Prostate gland (tissue), 2 donors: ENCODE measurements around the gene PPP2R5C. TPM values are rescaled to one million over a fixed set of nuclear protein-coding genes. Genes with fewer than 3 reads are reported as not detected.

Experiments
- DNase-seq: peaks from one replicate; pipeline ENCODE4 v3.0.0-alpha.2; 2019; ENCODE audit warnings: low spot score
- H3K27ac ChIP-seq, 2 donors: fragments of 200-600 bp; sonication (generic); 2 replicates each; pipeline ENCODE4 v1.5.1; 2017 to 2019
- H3K27me3 ChIP-seq: fragments of 200-600 bp; sonication (generic); replicated peaks from 2 replicates; pipeline ENCODE4 v1.5.1; 2019; ENCODE audit not compliant: insufficient read depth
- H3K36me3 ChIP-seq, 2 donors: fragments of 200-600 bp; sonication (generic); 1 replicate in 1 of 2; 2 replicates in 1 of 2; pipeline versions ENCODE4 v1.5.1 to v1.8.1; 2017 to 2019
- H3K4me1 ChIP-seq: fragments of 200-600 bp; sonication (generic); replicated peaks from 2 replicates; pipeline ENCODE4 v1.5.1; 2019
- H3K4me3 ChIP-seq, 2 donors: fragments of 200-600 bp; sonication (generic); 2 replicates each; pipeline ENCODE4 v1.5.1; 2017 to 2019
- H3K9me3 ChIP-seq: fragments of 200-600 bp; sonication (generic); 2 replicates; pipeline ENCODE4 v1.5.1; 2017
- CTCF ChIP-seq, 4 experiments: fragments of 200-600 bp in 2 of 4; fragments of 450-650 bp in 2 of 4; sonication (generic) in 2 of 4; IDR thresholded peaks; 1 replicate in 3 of 4; 2 replicates in 1 of 4; pipeline ENCODE4 v1.5.1; 2016 to 2019; ENCODE audit warnings: antibody characterized with exemption in 4 of 4, mild to moderate bottlenecking in 2 of 4, moderate library complexity in 2 of 4
- POLR2A ChIP-seq: fragments of 450-650 bp; IDR thresholded peaks from one replicate; pipeline ENCODE4 v1.6.1; 2016; ENCODE audit warnings: antibody characterized with exemption, mild to moderate bottlenecking
- POLR2AphosphoS5 ChIP-seq: sonication (generic); formaldehyde crosslinking; IDR thresholded peaks from one replicate; pipeline ENCODE4 v1.6.1; 2017; ENCODE audit warnings: antibody characterized with exemption
- WGBS: methylation state at CpG from one replicate; pipeline ENCODE4 v1.1.5; 2018; 5-methylcytosine and 5-hydroxymethylcytosine counted together
- intact Hi-C: fragments of 100-400 bp; cut with DNase I; formaldehyde crosslinking; loops from one replicate; pipeline ENCODE4 v1.14.2; 2022
- total RNA-seq, 2 donors: library from RNA; depleted of rRNA; stranded (reverse); fragments of >200 nt; gene quantifications; one replicate each; pipeline ENCODE4 v1.1.0, GENCODE V29; 2016

Gene PPP2R5C
- total RNA-seq, 2 donors from 2014 or later, result 67.8 to 96.2 TPM

GRCh38 chr14:101865288-101865687 lies 103.8 kb downstream of the PPP2R5C start:
- Histone ChIP-seq H3K27ac (no peak overlapping the region), H3K27me3 (no peaks in the 10 kb centered on the region), H3K4me3 (no peak overlapping the region), H3K36me3 (no peaks in the 10 kb centered on the region), H3K4me1 (no peaks in the 10 kb centered on the region), H3K9me3 (no peaks in the 10 kb centered on the region)
- 94% methylated on average over 9 of the region's 9 CpGs for WGBS
- no peak for DNase-seq
- TF ChIP-seq CTCF (IDR thresholded peaks at IDR 0.05), result no peak
- TF ChIP-seq POLR2A, result no peak
- no peak for TF ChIP-seq POLR2AphosphoS5
- intact Hi-C loops, result no loop called here

GRCh38 chr14:101867854-101868253 lies 106.3 kb downstream of the PPP2R5C start:
- WGBS, result 67% methylated on average over 4 of the region's 4 CpGs

DNA sequence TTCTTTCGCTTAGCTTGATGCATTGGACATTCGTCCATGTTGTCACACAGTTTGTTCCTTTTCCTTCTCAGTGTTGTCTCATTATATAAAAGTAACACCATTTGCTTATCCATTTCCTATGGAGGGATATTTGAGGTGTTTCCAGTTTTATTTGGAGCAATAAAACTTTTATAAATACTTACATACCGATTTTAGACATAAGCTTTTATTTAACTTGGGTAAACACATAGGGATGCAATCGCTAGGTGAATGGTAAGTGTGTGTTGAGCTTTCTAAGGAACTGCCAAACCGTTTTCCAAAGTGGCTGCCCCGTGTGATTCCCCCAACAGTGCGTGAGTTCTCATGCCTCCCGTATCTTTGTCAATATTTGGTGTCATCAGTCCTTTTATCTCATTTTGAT lies 107.7 kb downstream of the PPP2R5C start:
- Histone ChIP-seq H3K27me3 (no peaks in the 10 kb centered on the region), H3K36me3 (no peaks in the 10 kb centered on the region), H3K27ac (no peak overlapping the region), H3K9me3 (no peaks in the 10 kb centered on the region), H3K4me1 (no peaks in the 10 kb centered on the region), H3K4me3 (no peak overlapping the region)
- 64% methylated on average over 8 of the region's 8 CpGs for WGBS
- intact Hi-C loops, result no loop called here
- TF ChIP-seq POLR2AphosphoS5, result no peak
- no peak for TF ChIP-seq CTCF (IDR thresholded peaks at IDR 0.05)
- TF ChIP-seq POLR2A, result no peak
- no peak for DNase-seq

More at GRCh38 chr14:101867854-101868253, 106.3 kb downstream of the PPP2R5C start:
- Histone ChIP-seq H3K4me1 (no peaks in the 10 kb centered on the region), H3K27ac (no peak overlapping the region), H3K4me3 (no peak overlapping the region), H3K9me3 (no peaks in the 10 kb centered on the region), H3K27me3 (no peaks in the 10 kb centered on the region), H3K36me3 (no peaks in the 10 kb centered on the region)
- DNase-seq, result no peak
- intact Hi-C loops, result no loop called here
- TF ChIP-seq POLR2A (no peak), CTCF (IDR thresholded peaks at IDR 0.05) (no peak), POLR2AphosphoS5 (no peak)

DNA sequence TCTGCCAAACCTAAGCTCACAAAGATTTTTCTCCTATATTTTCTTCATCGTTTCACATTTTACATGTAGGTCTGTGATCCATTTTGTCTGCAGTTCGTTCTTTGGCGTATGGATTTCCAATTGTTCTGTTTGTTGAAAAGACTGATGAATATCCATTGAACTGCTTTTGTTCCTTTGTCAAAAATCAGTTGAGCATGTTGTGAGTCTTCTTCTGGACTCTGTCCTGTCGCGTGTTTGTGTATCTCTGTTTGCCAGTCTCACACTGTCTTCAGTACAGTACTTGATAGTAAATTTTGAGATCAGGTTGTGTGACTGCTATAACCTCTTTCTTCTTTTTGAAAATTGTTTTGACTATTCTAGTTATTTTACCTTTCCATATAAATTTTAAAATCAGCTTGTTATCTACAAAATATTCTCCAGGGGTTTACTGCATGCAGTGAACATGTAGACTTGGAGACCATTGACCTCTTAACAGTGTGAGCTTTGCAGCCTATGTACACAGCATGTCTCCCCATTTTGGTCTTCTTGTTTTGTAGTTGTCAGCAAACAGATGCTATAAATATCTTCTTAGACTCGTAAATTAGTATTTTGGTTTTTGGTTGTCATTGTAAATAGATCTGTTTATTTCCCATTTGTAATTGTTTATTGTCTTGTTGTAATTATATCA lies 108.9 kb downstream of the PPP2R5C start:
- intact Hi-C loops, result no loop called here
- Histone ChIP-seq H3K4me3 (no peak overlapping the region), H3K27ac (no peak overlapping the region), H3K9me3 (no peaks in the 10 kb centered on the region), H3K4me1 (no peaks in the 10 kb centered on the region), H3K36me3 (no peaks in the 10 kb centered on the region), H3K27me3 (no peaks in the 10 kb centered on the region)
- WGBS, result 85% methylated on average over 6 of the region's 6 CpGs
- TF ChIP-seq POLR2A, result no peak
- no peak for TF ChIP-seq CTCF (IDR thresholded peaks at IDR 0.05)
- no peak for TF ChIP-seq POLR2AphosphoS5
- DNase-seq, result no peak

DNA sequence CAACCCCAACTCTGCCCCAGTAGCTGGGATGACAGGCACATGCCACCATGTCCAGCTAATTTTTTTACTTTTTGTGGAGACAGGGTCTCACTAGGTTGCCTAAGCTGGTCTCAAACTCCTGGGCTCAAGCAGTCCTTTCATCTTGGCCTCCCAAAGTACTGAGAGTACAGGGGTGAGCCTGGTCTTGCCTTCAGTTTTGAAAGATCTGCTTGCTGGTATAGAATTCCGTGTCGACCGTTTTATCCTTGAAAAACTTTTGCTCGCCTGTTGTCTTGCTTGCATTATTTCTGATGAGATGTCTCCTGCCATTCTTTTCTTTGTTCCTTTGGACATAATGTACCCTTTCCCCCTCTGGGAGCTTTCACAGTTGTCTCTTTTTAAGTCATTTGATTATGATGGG lies 110.8 kb downstream of the PPP2R5C start:
- intact Hi-C loops, result no loop called here
- no peak for DNase-seq
- no peak overlapping the region for H3K27ac ChIP-seq
- H3K4me3 ChIP-seq, result no peak overlapping the region
- no peaks in the 10 kb centered on the region for H3K9me3 ChIP-seq
- no peaks in the 10 kb centered on the region for H3K4me1 ChIP-seq
- TF ChIP-seq POLR2AphosphoS5 (no peak), POLR2A (no peak)
- H3K36me3 ChIP-seq, result no peaks in the 10 kb centered on the region
- H3K27me3 ChIP-seq, result no peaks in the 10 kb centered on the region
- 96% methylated on average over 4 of the region's 4 CpGs for WGBS
